Stimulated activated CD4-positive, alpha-beta T cell treated with anti-CD3 and anti-CD28 coated beads, Interleukin-1b, Interleukin-23, amount 100 ng/mL, for 48 hours (primary cell): ENCODE measurements around the gene RBP4.
A peak's percentile ranks its signal among the peaks of the same experiment; 100 is the strongest.
"Not testable (repeated sequence)": the region's sequence is repeated elsewhere in the genome, so short reads cannot be mapped to it uniquely, and the experiment has no call there.

ENCODE experiments used
- DNase-seq: peaks from one replicate; pipeline ENCODE4 v3.0.0-alpha.2; 2020

RBP4 gene

DNA sequence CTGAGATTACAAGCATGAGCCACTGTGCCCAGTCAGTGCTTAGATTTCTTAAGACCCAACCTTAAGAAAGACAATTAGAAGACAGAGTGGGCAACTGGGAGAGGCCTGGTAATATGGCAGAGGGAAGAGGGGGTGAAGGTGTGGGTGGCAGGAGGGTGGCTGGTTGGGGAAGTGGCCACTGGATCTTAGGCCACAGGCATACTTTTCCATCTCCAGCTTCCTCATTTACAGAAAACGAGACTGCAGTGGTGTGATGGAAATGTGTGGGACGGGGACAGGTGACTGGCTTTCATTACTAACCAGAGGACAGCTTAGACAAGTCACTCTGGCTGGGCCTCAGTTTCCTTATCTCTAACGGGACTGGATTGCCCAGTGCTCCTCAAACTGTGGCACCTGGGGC is 35.6 kb downstream of the RBP4 start:
- DNase-seq, result no peak

DNA sequence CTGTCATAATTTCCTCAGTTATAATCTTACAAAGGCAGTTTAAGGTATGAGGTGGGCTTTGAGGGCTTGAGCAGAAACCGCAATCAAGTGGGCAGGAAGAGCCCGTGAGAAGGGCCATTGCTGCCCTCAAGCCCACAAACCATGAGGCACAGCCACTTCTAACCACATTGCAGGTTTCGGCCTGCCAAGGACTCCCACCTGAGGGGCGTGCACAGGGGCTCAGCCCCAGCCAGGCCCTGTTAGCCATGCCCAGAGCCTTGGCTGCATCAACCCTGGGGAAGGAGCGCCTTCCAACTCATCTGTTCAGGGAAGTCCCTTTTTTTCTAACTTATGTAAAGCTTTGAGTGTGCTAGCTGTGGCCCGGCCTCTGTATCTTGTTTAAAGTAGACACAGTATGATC is 40.5 kb downstream of the RBP4 start:
- no peak for DNase-seq

DNA sequence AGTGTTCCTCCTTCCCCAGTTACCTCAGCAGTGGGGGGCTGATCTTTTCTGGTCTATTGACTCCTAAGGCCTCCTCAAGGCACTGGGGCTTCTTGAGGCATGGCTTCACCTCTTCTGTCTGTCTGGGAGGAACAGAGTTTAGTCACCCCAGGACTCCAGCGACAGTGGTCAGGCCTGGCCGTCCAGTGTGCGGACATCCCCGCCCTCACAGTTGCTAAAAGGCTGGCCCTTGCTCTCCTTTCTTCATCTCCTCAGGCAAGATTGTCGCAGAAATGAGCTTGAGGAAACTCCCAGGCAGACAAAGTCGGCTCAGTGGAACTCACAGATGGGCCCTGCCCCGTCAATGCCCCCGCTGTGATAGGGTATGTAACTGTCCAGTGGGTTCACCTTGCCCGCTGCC is 41.5 kb downstream of the RBP4 start:
- no peak for DNase-seq

DNA sequence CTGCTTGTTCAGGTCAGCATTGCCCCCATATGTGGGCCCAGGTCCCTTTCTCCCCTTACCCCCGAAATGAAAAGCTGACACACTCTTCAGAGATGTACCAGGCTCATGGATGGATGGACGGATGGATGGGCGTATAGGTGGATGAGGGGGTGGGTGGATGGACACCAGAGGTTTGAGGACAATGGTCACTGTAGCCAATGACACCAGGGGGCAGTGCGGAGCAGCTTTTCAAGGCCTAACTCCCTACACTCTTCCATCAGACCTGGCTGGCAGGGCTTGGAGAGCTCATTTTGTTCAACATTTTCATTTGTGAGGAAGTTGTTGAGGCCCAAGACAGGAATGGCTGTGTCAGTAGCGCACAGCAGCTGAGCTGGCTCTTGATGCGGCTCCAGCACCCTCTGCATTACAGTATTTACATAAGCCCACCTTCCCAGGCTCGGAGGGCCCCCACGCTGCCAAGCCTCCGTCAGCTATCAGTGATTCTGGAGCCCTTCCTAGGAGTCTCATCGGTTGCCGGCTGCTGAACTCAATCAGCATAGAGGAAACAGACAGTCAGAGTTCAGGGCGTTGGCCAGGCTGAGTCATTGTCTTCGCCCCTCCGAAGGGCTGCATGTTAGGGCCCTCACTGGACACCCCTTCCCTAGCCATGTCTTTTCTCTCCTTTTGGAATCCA is 46.1 kb downstream of the RBP4 start:
- DNase-seq, result peak; percentile 24

DNA sequence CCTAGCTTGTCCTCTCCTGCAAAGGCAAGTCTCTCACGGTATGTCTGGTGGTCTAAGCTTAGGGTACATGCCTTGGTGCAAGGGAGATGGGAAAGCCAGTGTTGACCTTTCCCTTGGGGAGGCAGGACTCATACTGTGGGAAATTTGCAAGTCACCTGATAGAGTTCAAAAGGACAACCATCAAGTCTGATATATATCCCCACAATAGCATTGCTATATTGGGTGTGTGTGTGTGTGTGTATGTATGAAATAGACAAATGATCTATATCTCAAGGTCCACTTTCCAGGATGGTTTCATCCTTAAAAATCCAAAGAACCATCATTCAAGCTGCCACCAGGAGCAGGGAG is 46.7 kb downstream of the RBP4 start:
- no peak for DNase-seq

DNA sequence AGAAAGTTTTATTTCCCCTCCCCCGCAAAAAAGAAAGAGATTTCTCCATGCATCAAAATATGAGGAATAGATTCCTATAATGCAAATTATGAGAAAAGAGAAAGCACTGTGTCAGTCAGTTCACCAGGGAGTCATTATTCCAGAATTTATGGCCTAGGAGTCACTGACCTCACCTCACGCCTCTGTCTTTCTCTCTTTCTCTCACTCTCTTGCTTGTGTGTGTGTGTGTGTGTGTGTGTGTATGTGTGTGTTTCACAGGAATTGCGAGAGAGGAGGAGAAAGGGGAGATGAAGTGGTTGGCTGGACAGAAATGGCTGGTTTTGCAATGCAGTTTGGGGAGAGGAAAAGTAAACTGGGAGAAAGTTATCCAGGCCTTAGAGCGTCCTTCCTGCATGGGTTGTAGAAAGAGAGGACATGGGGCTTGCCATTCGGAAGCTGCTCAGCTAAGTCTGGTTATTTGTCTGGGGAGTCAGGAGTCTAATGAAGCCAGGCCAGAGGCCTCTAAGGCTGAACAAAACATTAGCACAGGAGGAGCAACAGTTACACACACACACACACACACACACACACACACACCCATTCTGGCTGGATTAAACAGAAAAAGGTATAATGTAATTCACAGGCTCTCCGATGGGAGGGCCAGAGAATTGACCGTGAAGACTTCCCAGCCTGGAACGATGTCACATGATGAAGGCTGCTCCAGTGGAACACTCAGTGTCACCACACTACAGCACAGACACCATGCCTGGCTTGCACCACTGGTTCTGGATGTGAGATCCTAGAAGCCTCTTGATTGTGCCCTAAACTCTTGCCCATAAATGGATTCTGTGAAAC is 47.3 kb downstream of the RBP4 start:
- DNase-seq, result no peak

DNA sequence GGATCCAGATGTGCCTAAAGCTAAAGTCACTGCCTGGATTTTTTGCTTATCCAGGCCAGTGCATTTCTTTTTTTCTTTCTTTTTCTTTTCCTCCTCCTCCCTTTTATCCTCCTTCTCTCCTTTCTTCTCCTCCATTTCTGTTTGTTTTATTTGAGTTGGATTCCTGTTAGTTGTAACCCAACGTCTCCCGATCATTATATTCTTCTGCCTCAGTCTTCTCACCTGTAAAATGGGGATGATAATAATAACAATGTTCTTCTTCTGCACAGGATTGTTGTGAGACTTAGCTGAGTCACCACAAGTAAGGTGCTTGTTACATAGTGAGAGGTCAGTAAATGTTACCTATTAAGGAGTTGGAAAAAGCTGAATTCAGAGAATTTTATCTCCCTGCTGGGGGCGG is 48.3 kb downstream of the RBP4 start:
- DNase-seq, result no peak

DNA sequence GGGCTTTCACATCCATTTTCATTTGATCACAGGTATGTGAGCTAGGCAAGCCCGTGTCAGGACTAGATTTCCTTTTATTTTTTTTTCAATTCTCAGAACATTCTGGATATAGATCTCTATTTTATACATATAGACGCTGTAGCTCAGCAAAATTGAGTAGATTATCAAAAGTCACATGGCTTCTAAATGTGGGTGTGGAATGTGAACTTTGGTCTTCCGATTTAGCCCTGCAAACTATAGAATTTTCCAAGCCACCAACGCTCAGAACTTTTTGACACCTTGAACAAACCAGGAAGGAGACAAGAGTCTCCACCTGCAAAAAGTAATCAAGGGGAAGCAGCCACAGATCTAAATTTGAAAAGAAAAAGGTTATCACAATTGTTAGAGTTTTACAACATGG is 50.4 kb downstream of the RBP4 start:
- DNase-seq, result no peak

DNA sequence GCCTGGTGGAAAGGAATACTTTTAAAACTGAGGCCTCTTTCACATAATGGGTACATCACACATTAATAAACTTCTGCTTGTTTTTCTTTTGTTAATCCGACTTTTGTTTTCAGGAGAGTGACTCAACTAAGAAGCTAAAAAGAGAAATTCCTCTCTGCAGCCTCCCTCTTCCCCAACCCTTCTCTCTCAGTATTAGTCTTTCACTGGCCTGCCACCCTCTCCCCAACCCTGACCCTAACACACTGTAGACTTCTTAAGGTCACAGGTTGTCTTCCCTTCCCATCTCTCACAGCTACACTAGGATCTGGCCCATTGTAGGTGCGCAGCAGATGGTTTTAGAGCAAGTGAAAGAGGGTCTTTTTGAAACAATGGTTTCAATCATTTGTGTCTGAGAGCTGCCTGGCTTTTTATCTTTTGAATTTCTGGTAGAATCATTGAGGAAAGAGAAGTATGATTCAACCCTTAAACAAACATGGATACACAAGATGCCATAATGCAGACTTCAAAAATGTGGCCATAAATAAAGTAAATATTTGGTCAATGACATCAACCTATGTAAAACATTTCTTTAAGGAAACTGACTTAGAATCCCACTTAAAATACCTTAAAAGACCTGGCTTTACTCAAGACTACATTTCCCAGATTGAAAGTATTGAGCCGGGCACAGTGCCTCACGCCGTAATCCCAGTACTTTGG is 52.5 kb downstream of the RBP4 start:
- DNase-seq, result no peak

DNA sequence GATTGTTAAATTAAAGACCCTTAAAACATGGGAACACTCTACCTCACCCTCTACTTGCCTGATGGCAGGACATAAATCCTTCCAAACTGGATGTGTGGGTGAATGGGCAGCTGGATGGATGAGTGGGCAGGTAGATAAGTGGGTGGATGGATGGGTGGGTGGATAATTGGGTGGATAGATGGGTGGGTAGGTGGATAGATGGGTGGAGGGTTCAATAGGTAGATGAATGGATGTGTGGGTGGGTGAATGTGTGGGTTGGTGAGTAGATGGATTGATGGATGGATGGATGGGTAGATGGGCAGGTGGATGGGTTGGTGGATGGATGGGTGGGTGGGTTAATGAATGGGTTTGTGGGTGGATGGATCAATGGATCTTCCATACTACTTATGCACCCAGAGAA is 53.5 kb downstream of the RBP4 start:
- no peak for DNase-seq

DNA sequence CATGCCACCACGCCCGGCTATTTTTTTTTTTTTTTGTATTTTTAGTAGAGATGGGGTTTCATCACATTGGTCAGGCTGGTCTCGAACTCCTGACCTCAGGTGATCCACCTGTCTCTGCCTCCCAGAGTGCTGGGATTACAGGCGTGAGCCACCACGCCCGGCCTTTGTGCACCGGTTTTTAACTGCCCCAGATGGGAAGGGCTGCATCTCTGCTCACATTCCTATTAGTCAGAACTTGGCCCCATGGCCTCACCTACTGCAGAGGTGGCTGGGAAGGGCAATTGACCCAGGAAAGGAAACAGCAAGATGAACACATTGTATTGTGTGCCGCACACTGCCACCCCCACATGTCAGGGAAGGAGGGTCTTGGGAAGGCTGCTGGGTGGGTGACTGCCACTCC is 54.0 kb downstream of the RBP4 start:
- not testable (repeated sequence) for DNase-seq

DNA sequence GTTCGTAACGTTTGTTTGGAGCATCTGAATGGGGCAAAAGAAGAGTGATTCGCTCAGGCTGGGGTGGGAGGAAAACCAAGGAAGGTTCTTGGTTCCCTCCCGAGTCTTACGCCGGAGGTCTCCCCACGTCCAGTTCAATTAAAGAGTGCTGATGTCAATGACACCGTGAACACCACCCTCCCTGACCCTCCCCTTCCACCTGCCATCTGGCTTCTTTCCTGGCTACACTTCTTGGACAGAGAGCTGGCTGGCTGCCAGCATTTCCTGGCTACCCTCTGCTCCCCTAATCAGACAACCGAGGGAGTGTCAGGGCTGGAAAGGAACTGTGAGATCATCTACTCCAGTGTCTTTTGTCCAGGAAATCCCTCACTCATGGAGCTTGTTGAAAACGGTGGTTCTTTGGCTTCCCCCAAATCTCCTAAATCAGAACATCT is 58.7 kb downstream of the RBP4 start:
- DNase-seq, result no peak
